A204.1 (cell line): Measurements from ENCODE around the gene PMEPA1.

Source experiments
- FAIRE-seq: peaks from 2 replicates; lab custom pipeline; 2012; peaks lifted over from hg19 to GRCh38; lab: Jason Lieb, UNC

PMEPA1 gene

GRCh38 chr20:57693002-57693582 is 16.7 kb downstream of the PMEPA1 start:
- FAIRE-seq, result no peak

- FAIRE-seq, result no peak
These were observed 17.4 kb downstream of the PMEPA1 start for GRCh38 chr20:57692393-57692792.

GRCh38 chr20:57691699-57692098 is 18.1 kb downstream of the PMEPA1 start:
- FAIRE-seq, result no peak

- no peak for FAIRE-seq
These were observed 19.3 kb downstream of the PMEPA1 start for GRCh38 chr20:57690525-57690924.

- no peak for FAIRE-seq
These were observed 19.9 kb downstream of the PMEPA1 start for GRCh38 chr20:57689745-57690481.

GRCh38 chr20:57688864-57689263 is 21.0 kb downstream of the PMEPA1 start:
- FAIRE-seq, result no peak

- no peak for FAIRE-seq
These were observed 21.5 kb downstream of the PMEPA1 start for GRCh38 chr20:57688295-57688694.

- no peak for FAIRE-seq
These were observed 22.7 kb downstream of the PMEPA1 start for GRCh38 chr20:57686931-57687652.

GRCh38 chr20:57685146-57685758 is 24.6 kb downstream of the PMEPA1 start:
- no peak for FAIRE-seq

GRCh38 chr20:57684808-57685140 is 25.0 kb downstream of the PMEPA1 start:
- no peak for FAIRE-seq

- FAIRE-seq, result no peak
These were observed 25.7 kb downstream of the PMEPA1 start for GRCh38 chr20:57683881-57684807.

GRCh38 chr20:57683287-57683686 is 26.5 kb downstream of the PMEPA1 start:
- FAIRE-seq, result no peak

GRCh38 chr20:57682184-57683101 is 27.4 kb downstream of the PMEPA1 start:
- no peak for FAIRE-seq

GRCh38 chr20:57680934-57681914 is 28.6 kb downstream of the PMEPA1 start:
- FAIRE-seq, result no peak

- FAIRE-seq, result no peak
These were observed 29.6 kb downstream of the PMEPA1 start for GRCh38 chr20:57680131-57680716.

- FAIRE-seq, result no peak
These were observed 30.7 kb downstream of the PMEPA1 start for GRCh38 chr20:57679113-57679512.

- FAIRE-seq, result no peak
These were observed 31.5 kb downstream of the PMEPA1 start for GRCh38 chr20:57678340-57678739.

GRCh38 chr20:57677584-57677982 is 32.2 kb downstream of the PMEPA1 start:
- no peak for FAIRE-seq
